Measurements from ENCODE around the gene NUMA1.
A peak's percentile ranks its signal among the peaks of the same experiment; 100 is the strongest.

The NUMA1 gene

DNA sequence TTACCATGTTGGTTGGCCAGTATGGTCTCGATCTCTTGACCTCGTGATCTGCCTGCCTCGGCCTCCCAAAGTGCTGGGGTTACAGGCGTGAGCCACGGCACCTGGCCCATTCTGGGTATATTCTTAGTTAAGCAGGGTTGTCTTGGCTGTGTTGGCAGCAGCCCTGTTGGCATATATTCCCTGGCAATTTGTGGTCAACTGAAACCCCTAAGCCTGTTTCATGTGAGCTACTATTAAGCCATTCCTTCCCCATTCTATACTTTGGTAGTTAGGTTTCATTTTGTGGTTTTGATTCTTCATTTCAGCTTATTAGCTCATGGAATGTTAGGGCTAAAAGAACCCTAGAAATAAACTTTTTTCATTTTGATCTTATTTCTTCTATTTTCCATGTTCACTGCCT is 103.8 kb downstream of the NUMA1 start:
- DNase-seq (ENCODE audit: low read depth) = no peak

DNA sequence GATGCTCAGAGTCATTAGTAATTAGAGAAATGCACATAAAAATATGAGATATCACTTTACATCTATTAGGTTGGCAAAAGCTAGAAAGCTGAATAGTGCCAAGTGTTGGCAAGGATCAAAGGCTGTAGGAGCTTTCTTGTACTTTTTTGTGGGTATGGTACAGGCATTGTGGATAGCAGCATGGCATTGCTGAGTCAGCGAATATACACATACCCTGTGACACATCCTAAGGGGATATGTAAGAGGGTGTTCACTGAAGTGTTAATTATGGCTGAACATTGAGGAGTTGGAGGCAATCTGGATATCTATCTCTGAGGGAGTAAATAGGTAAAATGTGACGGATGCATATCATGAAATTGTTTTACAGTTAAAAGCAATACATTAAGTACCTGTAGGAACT is 108.7 kb downstream of the NUMA1 start:
- no peak for DNase-seq (ENCODE audit: low read depth)

DNA sequence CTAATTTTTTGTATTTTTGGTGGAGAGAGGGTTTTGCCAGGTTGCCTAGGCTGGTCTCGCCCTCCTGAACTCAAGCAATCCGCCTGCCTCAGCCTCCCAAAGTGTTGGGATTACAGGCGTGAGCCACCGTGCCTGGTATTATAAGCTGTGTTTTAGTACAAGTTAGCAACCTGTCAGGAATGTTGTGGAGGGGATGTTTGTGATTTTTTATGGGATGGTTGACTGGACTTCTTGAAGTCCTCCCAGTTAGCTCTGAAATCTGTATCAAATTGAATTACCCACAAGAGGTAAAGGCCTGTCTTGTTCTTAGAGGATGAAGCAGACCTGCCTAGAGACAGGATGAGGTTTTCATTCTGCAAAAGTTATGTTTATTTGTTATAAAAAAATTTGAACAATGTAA is 115.7 kb downstream of the NUMA1 start:
- DNase-seq (ENCODE audit: low read depth) = no peak

DNA sequence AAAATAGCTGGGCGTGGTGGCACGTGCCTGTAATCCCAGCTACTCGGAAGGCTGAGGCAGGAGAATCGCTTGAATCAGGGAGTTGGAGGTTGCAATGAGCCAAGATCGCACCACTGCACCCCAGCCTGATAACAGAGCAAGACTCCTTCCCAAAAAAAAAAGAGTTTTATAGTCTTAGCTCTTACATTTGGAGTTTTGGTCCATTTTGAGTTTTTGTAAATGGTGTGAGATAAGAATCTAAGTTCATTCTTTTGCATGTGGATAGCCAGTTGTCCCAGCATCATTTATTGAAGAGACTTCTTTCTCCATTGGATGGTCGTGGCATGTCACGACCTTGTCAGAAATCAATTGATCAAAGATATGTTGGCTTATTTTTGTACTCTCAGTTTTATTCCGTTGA is 116.9 kb downstream of the NUMA1 start:
- no peak for DNase-seq (ENCODE audit: low read depth)

DNA sequence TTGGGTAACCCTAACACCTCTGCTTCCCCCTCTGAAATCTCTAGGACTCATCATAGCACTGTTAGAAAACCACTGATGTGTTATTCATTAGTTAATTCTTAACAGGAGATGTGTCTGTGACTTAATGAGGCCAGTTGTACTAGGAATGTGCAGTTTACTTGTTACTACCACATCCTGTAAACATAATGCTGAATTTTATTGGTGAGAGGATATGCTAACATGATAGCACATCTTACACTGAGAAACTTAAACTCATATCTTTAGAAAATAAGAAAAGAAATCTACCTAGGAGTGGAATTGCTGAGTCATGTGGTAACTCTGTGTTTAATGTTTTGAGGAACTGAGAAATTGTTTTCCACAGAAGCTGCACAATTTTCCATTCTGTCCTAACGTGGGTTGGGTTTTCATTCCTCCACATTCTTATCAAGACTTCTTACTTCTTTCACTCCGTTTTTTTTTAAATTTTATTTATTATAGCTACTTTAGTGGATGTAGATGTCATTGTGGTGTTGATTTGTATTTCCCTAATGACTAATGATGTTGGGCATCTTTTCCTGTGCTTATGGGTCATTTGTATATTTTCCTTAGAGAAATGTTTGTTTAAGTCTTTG is 117.8 kb downstream of the NUMA1 start:
- DNase-seq (ENCODE audit: low read depth) = peak; percentile 74

DNA sequence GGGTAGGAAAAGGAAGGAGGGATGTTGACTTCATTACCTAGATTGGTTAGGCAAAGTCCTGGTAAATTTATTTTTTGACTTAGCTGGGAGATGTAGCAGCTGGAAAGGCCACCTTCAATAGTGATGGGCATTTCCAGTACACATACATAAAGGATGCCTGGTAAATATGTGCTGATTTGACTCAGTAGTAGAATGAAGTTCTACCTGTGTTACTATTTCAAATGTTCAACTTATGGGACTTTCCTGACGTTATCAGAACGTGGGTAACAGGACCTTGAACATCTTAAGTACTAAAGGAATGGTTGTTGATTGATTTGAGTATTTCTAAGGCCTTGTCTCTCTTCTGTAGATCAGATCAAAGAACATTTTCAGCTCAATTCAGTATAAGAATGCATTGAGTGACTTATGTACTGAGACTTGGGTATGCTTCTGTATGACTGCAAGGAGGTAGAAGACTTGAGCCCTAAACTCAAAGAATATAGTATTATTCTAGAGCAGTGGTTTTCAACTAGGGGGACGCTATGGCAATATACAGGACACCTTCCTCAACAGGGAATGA is 124.4 kb downstream of the NUMA1 start:
- no peak for DNase-seq (ENCODE audit: low read depth)

All from amniotic epithelial cell (primary cell).